Neural progenitor cell (in vitro differentiated cells): Measurements from ENCODE around the gene IGFL4. TPM values are rescaled to one million over a fixed set of nuclear protein-coding genes. Genes with fewer than 3 reads are reported as not detected.
A peak's percentile ranks its signal among the peaks of the same experiment; 100 is the strongest.

Experiments
- DNase-seq: peaks from one replicate; pipeline ENCODE4 v3.0.0-alpha.2; 2016; ENCODE audit warnings: low spot score
- H2AFZ ChIP-seq: fragments of 200-600 bp; sonication (generic); replicated peaks from 2 replicates; pipeline ENCODE4 v1.6.1; 2016; ENCODE audit warnings: antibody characterized with exemption
- H3F3A ChIP-seq: fragments of 200-600 bp; sonication (generic); 2 replicates; pipeline ENCODE4 v1.6.1; 2016; ENCODE audit warnings: antibody characterized with exemption, low read depth
- H3K27ac ChIP-seq: fragments of 200-600 bp; sonication (generic); 2 replicates; pipeline ENCODE4 v1.5.1; 2016; ENCODE audit warnings: mild to moderate bottlenecking
- H3K27me3 ChIP-seq: fragments of 200-600 bp; sonication (generic); 2 replicates; pipeline ENCODE4 v1.6.1; 2016; ENCODE audit warnings: mild to moderate bottlenecking, moderate library complexity
- H3K36me3 ChIP-seq: fragments of 200-600 bp; sonication (generic); 2 replicates; pipeline ENCODE4 v1.5.1; 2016
- H3K4me1 ChIP-seq: fragments of 200-600 bp; sonication (generic); 2 replicates; pipeline ENCODE4 v1.6.1; 2016; ENCODE audit warnings: mixed run types
- H3K4me2 ChIP-seq: fragments of 200-600 bp; sonication (generic); 2 replicates; pipeline ENCODE4 v1.6.1; 2016
- H3K4me3 ChIP-seq: fragments of 200-600 bp; sonication (generic); 2 replicates; pipeline ENCODE4 v1.5.1; 2016
- H3K79me2 ChIP-seq: fragments of 200-600 bp; sonication (generic); 2 replicates; pipeline ENCODE4 v1.6.1; 2016; ENCODE audit warnings: low read depth
- H3K9ac ChIP-seq: fragments of 200-600 bp; sonication (generic); 2 replicates; pipeline ENCODE4 v1.6.1; 2016
- H3K9me3 ChIP-seq: fragments of 200-600 bp; sonication (generic); 2 replicates; pipeline ENCODE4 v1.5.1; 2016; ENCODE audit warnings: low read depth
- H4K20me1 ChIP-seq: fragments of 200-600 bp; sonication (generic); 2 replicates; pipeline ENCODE4 v1.6.1; 2016; ENCODE audit warnings: low read depth
- H3K27ac Mint-ChIP-seq: 3 replicates; pipeline ENCODE4 v1.8.0; 2021; ENCODE audit warnings: mixed read lengths
- H3K27me3 Mint-ChIP-seq: 2 replicates; pipeline ENCODE4 v1.8.0; 2022; ENCODE audit warnings: low read depth, mild to moderate bottlenecking, inconsistent platforms, moderate library complexity, mixed read lengths; ENCODE audit not compliant: insufficient read depth
- H3K36me3 Mint-ChIP-seq: 3 replicates; pipeline ENCODE4 v1.8.0; 2021; ENCODE audit warnings: mixed read lengths
- H3K4me1 Mint-ChIP-seq: 3 replicates; pipeline ENCODE4 v1.8.0; 2021; ENCODE audit warnings: mixed read lengths
- H3K4me3 Mint-ChIP-seq: 3 replicates; pipeline ENCODE4 v1.8.0; 2021; ENCODE audit warnings: mild to moderate bottlenecking, moderate library complexity, mixed read lengths
- H3K9me3 Mint-ChIP-seq: 3 replicates; pipeline ENCODE4 v1.8.0; 2020; ENCODE audit warnings: mixed read lengths
- EZH2 ChIP-seq: fragments of 200-600 bp; sonication (generic); IDR thresholded peaks from 2 replicates; pipeline ENCODE4 v1.6.1; 2017; ENCODE audit warnings: antibody characterized with exemption, mild to moderate bottlenecking, moderate library complexity
- EZH2phosphoT487 ChIP-seq: fragments of 200-600 bp; sonication (generic); IDR thresholded peaks from 2 replicates; pipeline ENCODE4 v1.6.1; 2017; ENCODE audit warnings: antibody characterized with exemption
- total RNA-seq: library from RNA; depleted of rRNA; stranded (reverse); fragments of >200 nt; gene quantifications from 2 replicates; pipeline ENCODE4 v1.2.3, GENCODE V29; 2015; ENCODE audit warnings: low replicate concordance
- TF ChIP-seq, protein P1 (sequence below): fragments of 200-600 bp; sonication (generic); IDR thresholded peaks from 2 replicates; pipeline ENCODE4 v1.5.1; 2017; ENCODE audit warnings: antibody characterized with exemption, mild to moderate bottlenecking

IGFL4 gene
- total RNA-seq, 1 donor from 2014 or later: 0.21 TPM

DNA sequence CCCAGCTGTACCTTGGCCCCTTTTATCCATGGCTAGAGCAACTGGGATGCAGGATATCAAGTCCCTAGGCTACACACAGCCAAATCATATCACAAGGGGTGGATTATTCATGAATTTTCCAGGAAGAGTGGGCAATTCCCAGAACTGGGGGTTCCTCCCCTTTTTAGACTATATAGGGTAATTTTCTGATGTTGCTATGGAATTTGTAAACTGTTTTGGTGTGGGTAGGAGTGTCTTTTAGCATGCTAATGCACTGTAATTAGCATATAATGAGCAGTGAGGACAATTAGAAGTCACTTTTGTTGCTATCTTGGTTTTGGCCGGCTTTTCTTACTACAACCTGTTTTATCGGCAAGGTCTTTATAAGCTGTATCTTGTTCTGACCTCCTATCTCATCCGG is 18.0 kb upstream of the IGFL4 start:
- no peak overlapping the region for H3K27ac ChIP-seq
- H3K27me3 Mint-ChIP-seq: no peaks in the 10 kb centered on the region
- no peaks in the 10 kb centered on the region for H4K20me1 ChIP-seq
- no peak overlapping the region for H3K9ac ChIP-seq
- no peak overlapping the region for H3K27ac Mint-ChIP-seq
- no peak overlapping the region for H2AFZ ChIP-seq
- no peaks in the 10 kb centered on the region for H3K79me2 ChIP-seq
- peak overlapping the region; percentile 8 for H3K4me3 Mint-ChIP-seq
- H3K9me3 ChIP-seq: peaks cover 15% of the 10 kb centered on the region
- H3K4me1 Mint-ChIP-seq: no peaks in the 10 kb centered on the region
- DNase-seq: no peak
- peaks cover 29% of the 10 kb centered on the region for H3K9me3 Mint-ChIP-seq
- no peaks in the 10 kb centered on the region for H3K36me3 Mint-ChIP-seq
- no peak for TF ChIP-seq EZH2phosphoT487
- H3K36me3 ChIP-seq: no peaks in the 10 kb centered on the region
- peaks cover 15% of the 10 kb centered on the region for H3K27me3 ChIP-seq
- H3K4me1 ChIP-seq: no peaks in the 10 kb centered on the region
- no peak overlapping the region for H3K4me2 ChIP-seq
- no peaks in the 10 kb centered on the region for H3F3A ChIP-seq
- no peak overlapping the region for H3K4me3 ChIP-seq

DNA sequence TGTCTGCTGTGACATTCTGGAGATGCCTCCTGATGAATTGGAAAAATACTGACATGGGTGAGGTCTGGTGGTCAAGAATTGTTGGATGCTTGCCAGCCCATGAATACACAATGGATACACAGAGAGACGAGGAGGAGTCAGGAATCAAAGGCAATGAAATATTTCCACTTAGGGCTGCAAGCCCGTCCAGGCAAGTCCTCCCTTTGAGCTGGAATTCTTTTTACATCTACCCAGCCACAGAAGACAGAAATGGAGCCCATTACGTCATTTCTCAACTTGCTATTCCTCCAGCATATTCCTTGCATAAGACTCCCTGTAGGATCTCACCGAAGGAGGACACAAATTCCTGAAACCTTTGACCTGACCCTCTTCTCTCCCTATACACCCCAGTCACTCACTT is 15.7 kb upstream of the IGFL4 start:
- Mint-ChIP-seq H3K27me3 (no peaks in the 10 kb centered on the region), H3K9me3 (peaks cover 31% of the 10 kb centered on the region), H3K27ac (no peak overlapping the region), H3K4me1 (no peaks in the 10 kb centered on the region), H3K36me3 (no peaks in the 10 kb centered on the region), H3K4me3 (no peak overlapping the region)
- H3K9ac ChIP-seq: no peak overlapping the region
- no peaks in the 10 kb centered on the region for H3K79me2 ChIP-seq
- no peak overlapping the region for H2AFZ ChIP-seq
- H3K9me3 ChIP-seq: peaks cover 12% of the 10 kb centered on the region
- no peak overlapping the region for H3K4me3 ChIP-seq
- H3K4me2 ChIP-seq: no peak overlapping the region
- no peaks in the 10 kb centered on the region for H3K4me1 ChIP-seq
- TF ChIP-seq, protein P1, sequence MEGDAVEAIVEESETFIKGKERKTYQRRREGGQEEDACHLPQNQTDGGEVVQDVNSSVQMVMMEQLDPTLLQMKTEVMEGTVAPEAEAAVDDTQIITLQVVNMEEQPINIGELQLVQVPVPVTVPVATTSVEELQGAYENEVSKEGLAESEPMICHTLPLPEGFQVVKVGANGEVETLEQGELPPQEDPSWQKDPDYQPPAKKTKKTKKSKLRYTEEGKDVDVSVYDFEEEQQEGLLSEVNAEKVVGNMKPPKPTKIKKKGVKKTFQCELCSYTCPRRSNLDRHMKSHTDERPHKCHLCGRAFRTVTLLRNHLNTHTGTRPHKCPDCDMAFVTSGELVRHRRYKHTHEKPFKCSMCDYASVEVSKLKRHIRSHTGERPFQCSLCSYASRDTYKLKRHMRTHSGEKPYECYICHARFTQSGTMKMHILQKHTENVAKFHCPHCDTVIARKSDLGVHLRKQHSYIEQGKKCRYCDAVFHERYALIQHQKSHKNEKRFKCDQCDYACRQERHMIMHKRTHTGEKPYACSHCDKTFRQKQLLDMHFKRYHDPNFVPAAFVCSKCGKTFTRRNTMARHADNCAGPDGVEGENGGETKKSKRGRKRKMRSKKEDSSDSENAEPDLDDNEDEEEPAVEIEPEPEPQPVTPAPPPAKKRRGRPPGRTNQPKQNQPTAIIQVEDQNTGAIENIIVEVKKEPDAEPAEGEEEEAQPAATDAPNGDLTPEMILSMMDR: no peak
- TF ChIP-seq EZH2 (no peak), EZH2phosphoT487 (no peak)
- H3K27ac ChIP-seq: no peak overlapping the region
- no peak for DNase-seq
- H3K27me3 ChIP-seq: peaks cover 18% of the 10 kb centered on the region
- H3K36me3 ChIP-seq: no peaks in the 10 kb centered on the region
- no peaks in the 10 kb centered on the region for H4K20me1 ChIP-seq
- H3F3A ChIP-seq: no peaks in the 10 kb centered on the region

DNA sequence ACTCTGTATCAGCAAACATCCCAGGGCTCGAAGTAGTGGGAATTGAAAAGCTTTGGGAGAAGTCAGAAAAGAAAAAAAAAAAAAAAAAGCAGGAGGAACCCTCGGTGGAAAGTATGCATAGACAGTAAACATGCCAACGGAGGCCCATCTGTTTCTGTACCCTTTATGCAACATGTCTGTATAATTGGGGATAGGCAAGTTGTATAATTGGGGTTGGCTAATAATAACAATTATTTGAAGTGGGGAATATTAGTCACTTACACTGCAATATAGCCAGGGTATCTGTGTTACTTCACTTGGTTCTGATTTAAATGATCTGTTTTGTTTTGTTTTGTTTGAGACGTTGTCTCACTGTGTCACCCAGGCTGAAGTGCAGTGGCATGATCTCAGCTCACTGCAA is 12.1 kb upstream of the IGFL4 start:
- H3K36me3 Mint-ChIP-seq: no peaks in the 10 kb centered on the region
- TF ChIP-seq EZH2: no peak
- TF ChIP-seq, protein P1: no peak
- no peak overlapping the region for H3K4me3 ChIP-seq
- no peak overlapping the region for H3K27ac Mint-ChIP-seq
- no peaks in the 10 kb centered on the region for H3K4me1 ChIP-seq
- H3K79me2 ChIP-seq: no peaks in the 10 kb centered on the region
- DNase-seq: no peak
- peaks cover 18% of the 10 kb centered on the region for H3K27me3 ChIP-seq
- H3K4me3 Mint-ChIP-seq: no peak overlapping the region
- no peak overlapping the region for H2AFZ ChIP-seq
- no peaks in the 10 kb centered on the region for H3F3A ChIP-seq
- H3K9me3 Mint-ChIP-seq: peaks cover 31% of the 10 kb centered on the region
- H3K4me2 ChIP-seq: no peak overlapping the region
- peaks cover 2% of the 10 kb centered on the region for H3K27me3 Mint-ChIP-seq
- no peak overlapping the region for H3K27ac ChIP-seq
- H3K9ac ChIP-seq: no peak overlapping the region
- no peaks in the 10 kb centered on the region for H3K9me3 ChIP-seq
- H3K4me1 Mint-ChIP-seq: no peaks in the 10 kb centered on the region
- no peaks in the 10 kb centered on the region for H3K36me3 ChIP-seq
- no peaks in the 10 kb centered on the region for H4K20me1 ChIP-seq

DNA sequence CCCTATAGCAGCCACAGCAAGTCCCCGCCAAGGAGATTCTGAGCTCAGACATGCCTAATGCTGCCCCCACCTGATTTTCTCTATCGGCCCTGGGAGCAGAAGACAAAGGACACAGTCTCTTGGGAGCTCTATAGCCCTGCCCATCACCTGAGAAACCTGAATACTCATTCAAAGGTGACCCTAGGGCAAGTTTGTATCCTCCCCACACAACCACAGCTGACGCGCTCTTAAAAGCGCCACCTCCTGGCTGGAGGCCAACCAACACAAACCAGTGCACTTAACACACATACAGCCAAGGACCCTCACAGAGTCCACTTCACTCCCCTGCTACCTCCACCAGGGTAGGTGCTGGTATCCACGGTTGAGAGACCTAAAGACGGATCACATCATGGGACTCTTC is 8.8 kb upstream of the IGFL4 start:
- H3K4me1 Mint-ChIP-seq: no peaks in the 10 kb centered on the region

More for the DNA sequence above, 8.8 kb upstream of the IGFL4 start:
- Histone ChIP-seq H3K4me3 (no peak overlapping the region), H4K20me1 (no peaks in the 10 kb centered on the region), H3K9ac (no peak overlapping the region), H3K4me2 (no peak overlapping the region), H3K36me3 (no peaks in the 10 kb centered on the region), H3F3A (no peaks in the 10 kb centered on the region), H3K4me1 (no peaks in the 10 kb centered on the region), H3K9me3 (no peaks in the 10 kb centered on the region), H3K79me2 (no peaks in the 10 kb centered on the region), H3K27ac (no peak overlapping the region), H2AFZ (no peak overlapping the region), H3K27me3 (peaks cover 27% of the 10 kb centered on the region)
- TF ChIP-seq EZH2phosphoT487: no peak
- TF ChIP-seq, protein P1: peak; percentile 22
- Mint-ChIP-seq H3K4me3 (no peak overlapping the region), H3K27me3 (peaks cover 7% of the 10 kb centered on the region), H3K36me3 (no peaks in the 10 kb centered on the region), H3K9me3 (peaks cover 50% of the 10 kb centered on the region), H3K27ac (no peak overlapping the region)
- no peak for DNase-seq
